Suprapubic skin (tissue), 4 donors: ENCODE results near the gene PARVB. TPM values are rescaled to one million over a fixed set of nuclear protein-coding genes. Genes with fewer than 3 reads are reported as not detected.
"Not testable (repeated sequence)": the region's sequence is repeated elsewhere in the genome, so short reads cannot be mapped to it uniquely, and the experiment has no call there.

Source experiments
- DNase-seq, 2 donors: peaks; one replicate each; pipeline ENCODE4 v3.0.0-alpha.2; 2019; ENCODE audit warnings: low spot score in 2 of 2
- H3K27ac ChIP-seq: fragments of 200-600 bp; sonication (generic); one replicate; pipeline ENCODE4 v1.5.1; 2019
- H3K27me3 ChIP-seq: fragments of 200-600 bp; sonication (generic); one replicate; pipeline ENCODE4 v1.5.1; 2019
- H3K36me3 ChIP-seq: fragments of 200-600 bp; sonication (generic); one replicate; pipeline ENCODE4 v1.5.1; 2019
- H3K4me1 ChIP-seq: fragments of 200-600 bp; sonication (generic); one replicate; pipeline ENCODE4 v1.5.1; 2019
- H3K4me3 ChIP-seq: fragments of 200-600 bp; sonication (generic); one replicate; pipeline ENCODE4 v1.5.1; 2019; ENCODE audit warnings: mild to moderate bottlenecking
- H3K9me3 ChIP-seq: fragments of 200-600 bp; sonication (generic); one replicate; pipeline ENCODE4 v1.5.1; 2019
- CTCF ChIP-seq, 2 donors: fragments of 200-600 bp in 1 of 2; fragments of 450-650 bp in 1 of 2; sonication (generic) in 1 of 2; IDR thresholded peaks; one replicate each; pipeline ENCODE4 v1.5.1; 2016 to 2019; ENCODE audit warnings: antibody characterized with exemption in 2 of 2, mild to moderate bottlenecking in 1 of 2, moderate library complexity in 1 of 2
- EP300 ChIP-seq: sonication (generic); formaldehyde crosslinking; IDR thresholded peaks from one replicate; pipeline ENCODE4 v1.6.1; 2017; ENCODE audit warnings: antibody characterized with exemption
- POLR2A ChIP-seq, 2 donors: fragments of 450-650 bp; IDR thresholded peaks; one replicate each; pipeline ENCODE4 v1.6.1; 2017; ENCODE audit warnings: antibody characterized with exemption in 2 of 2, mild to moderate bottlenecking in 2 of 2, moderate library complexity in 2 of 2
- POLR2AphosphoS5 ChIP-seq, 3 donors: sonication (generic); formaldehyde crosslinking; IDR thresholded peaks; one replicate each; pipeline ENCODE4 v1.6.1; 2017; ENCODE audit warnings: antibody characterized with exemption in 3 of 3
- WGBS: methylation state at CpG from one replicate; pipeline ENCODE4 v1.1.5; 2018; 5-methylcytosine and 5-hydroxymethylcytosine counted together
- total RNA-seq, 4 donors: library from RNA; depleted of rRNA; stranded (reverse); fragments of >200 nt; gene quantifications; one replicate each; pipeline ENCODE4 v1.1.0, GENCODE V29; 2016

The PARVB gene
- total RNA-seq, 4 donors from 2014 or later = 9.7 to 17.8 (median 13.3) TPM

GRCh38 chr22:44049486-44050231 is 25.6 kb downstream of the PARVB start:
- TF ChIP-seq EP300 = no peak
- TF ChIP-seq CTCF (IDR thresholded peaks at IDR 0.05) = no peak
- Histone ChIP-seq H3K27ac (no peak overlapping the region), H3K4me3 (no peak overlapping the region), H3K9me3 (no peaks in the 10 kb centered on the region), H3K27me3 (no peaks in the 10 kb centered on the region), H3K4me1 (peaks cover 17% of the 10 kb centered on the region), H3K36me3 (no peaks in the 10 kb centered on the region)
- 72% methylated on average over 20 of the region's 20 CpGs for WGBS
- DNase-seq = no peak

- H3K36me3 ChIP-seq = no peaks in the 10 kb centered on the region
- H3K4me1 ChIP-seq = peaks cover 17% of the 10 kb centered on the region
- no peak for DNase-seq
- no peak overlapping the region for H3K27ac ChIP-seq
- no peak overlapping the region for H3K4me3 ChIP-seq
- H3K27me3 ChIP-seq = no peaks in the 10 kb centered on the region
- WGBS = 81% methylated on average over 13 of the region's 13 CpGs
- H3K9me3 ChIP-seq = no peaks in the 10 kb centered on the region
- TF ChIP-seq CTCF (IDR thresholded peaks at IDR 0.05) (no peak), EP300 (no peak), POLR2AphosphoS5 (IDR thresholded peaks at IDR 0.05) (no peak)
Measured at GRCh38 chr22:44050766-44051355, 26.8 kb downstream of the PARVB start.

- Histone ChIP-seq H3K4me3 (no peak overlapping the region), H3K4me1 (peaks cover 17% of the 10 kb centered on the region), H3K36me3 (no peaks in the 10 kb centered on the region), H3K27ac (no peak overlapping the region), H3K9me3 (no peaks in the 10 kb centered on the region), H3K27me3 (no peaks in the 10 kb centered on the region)
- DNase-seq = no peak
- 92% methylated on average over 6 of the region's 6 CpGs for WGBS
- no peak for TF ChIP-seq EP300
Measured at GRCh38 chr22:44051358-44051757, 27.3 kb downstream of the PARVB start.

- DNase-seq = no peak
- no peak for TF ChIP-seq CTCF (IDR thresholded peaks at IDR 0.05)
- no peak for TF ChIP-seq POLR2AphosphoS5 (IDR thresholded peaks at IDR 0.05)
- TF ChIP-seq EP300 = no peak
- TF ChIP-seq POLR2A (IDR thresholded peaks at IDR 0.05) = no peak
- no peaks in the 10 kb centered on the region for H3K9me3 ChIP-seq
- no peak overlapping the region for H3K4me3 ChIP-seq
- H3K36me3 ChIP-seq = no peaks in the 10 kb centered on the region
- no peaks in the 10 kb centered on the region for H3K27me3 ChIP-seq
- peaks cover 18% of the 10 kb centered on the region for H3K4me1 ChIP-seq
- WGBS = 81% methylated on average over 13 of the region's 13 CpGs
- no peak overlapping the region for H3K27ac ChIP-seq
Measured at GRCh38 chr22:44051961-44052360, 27.9 kb downstream of the PARVB start.

GRCh38 chr22:44055805-44056204 is 31.7 kb downstream of the PARVB start:
- TF ChIP-seq CTCF (IDR thresholded peaks at IDR 0.05) (no peak), POLR2AphosphoS5 (IDR thresholded peaks at IDR 0.05) (no peak), POLR2A (IDR thresholded peaks at IDR 0.05) (no peak), EP300 (no peak)
- H3K36me3 ChIP-seq = no peaks in the 10 kb centered on the region
- H3K4me3 ChIP-seq = no peak overlapping the region
- DNase-seq = no peak
- H3K27ac ChIP-seq = no peak overlapping the region
- 93% methylated on average over 16 of the region's 16 CpGs for WGBS
- peaks cover 3% of the 10 kb centered on the region for H3K9me3 ChIP-seq
- peaks cover 15% of the 10 kb centered on the region for H3K4me1 ChIP-seq
- no peaks in the 10 kb centered on the region for H3K27me3 ChIP-seq

GRCh38 chr22:44056649-44057048 is 32.5 kb downstream of the PARVB start:
- 58% methylated on average over 4 of the region's 4 CpGs for WGBS
- not testable (repeated sequence) for H3K27ac ChIP-seq, H3K36me3 ChIP-seq

More at GRCh38 chr22:44056649-44057048, 32.5 kb downstream of the PARVB start:
- not testable (repeated sequence) for DNase-seq, H3K9me3 ChIP-seq, H3K4me3 ChIP-seq, H3K27me3 ChIP-seq
- H3K4me1 ChIP-seq = peaks cover 15% of the 10 kb centered on the region
